Gastroesophageal sphincter (tissue), 2 donors: Measurements from ENCODE around the gene RANBP3L.

Source experiments
- EP300 ChIP-seq: sonication (generic); formaldehyde crosslinking; IDR thresholded peaks from one replicate; pipeline ENCODE4 v1.6.1; 2017; ENCODE audit warnings: antibody characterized with exemption, mild to moderate bottlenecking
- POLR2A ChIP-seq, 2 donors: fragments of 450-650 bp; IDR thresholded peaks; one replicate each; pipeline ENCODE4 v1.6.1; 2017; ENCODE audit warnings: antibody characterized with exemption in 2 of 2, mild to moderate bottlenecking in 2 of 2, moderate library complexity in 1 of 2

DNA sequence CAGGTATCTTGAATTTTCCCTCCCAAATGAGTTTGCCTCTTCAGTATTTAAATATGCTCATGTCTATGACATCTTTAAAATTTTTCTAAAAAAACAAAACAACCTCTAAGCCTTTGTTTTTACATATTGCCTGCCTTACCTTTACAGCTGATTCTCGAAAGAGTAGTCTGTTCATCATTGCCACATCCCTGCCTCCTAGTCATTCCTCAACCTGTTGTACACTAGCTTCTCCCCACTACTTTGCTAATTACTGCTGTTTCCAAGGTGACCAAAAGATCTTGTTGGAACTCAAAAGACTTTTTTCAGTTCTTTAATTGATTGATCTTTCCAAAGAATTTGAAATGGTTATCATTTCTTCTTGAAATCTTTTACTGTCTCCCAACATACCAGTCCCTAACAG, 58.0 kb downstream of the RANBP3L start:
- TF ChIP-seq EP300 = no peak
- TF ChIP-seq POLR2A (IDR thresholded peaks at IDR 0.05) = no peak
